HG03342 (cell line): ENCODE data around the gene ZNF592.

Experiments used
- ATAC-seq: cut with Tn5 transposase; IDR thresholded peaks from one replicate; pipeline ENCODE4 v1.9.1; 2021; ENCODE audit warnings: mild to moderate bottlenecking, moderate library complexity; ENCODE audit not compliant: unreplicated experiment

Gene ZNF592, protein sequence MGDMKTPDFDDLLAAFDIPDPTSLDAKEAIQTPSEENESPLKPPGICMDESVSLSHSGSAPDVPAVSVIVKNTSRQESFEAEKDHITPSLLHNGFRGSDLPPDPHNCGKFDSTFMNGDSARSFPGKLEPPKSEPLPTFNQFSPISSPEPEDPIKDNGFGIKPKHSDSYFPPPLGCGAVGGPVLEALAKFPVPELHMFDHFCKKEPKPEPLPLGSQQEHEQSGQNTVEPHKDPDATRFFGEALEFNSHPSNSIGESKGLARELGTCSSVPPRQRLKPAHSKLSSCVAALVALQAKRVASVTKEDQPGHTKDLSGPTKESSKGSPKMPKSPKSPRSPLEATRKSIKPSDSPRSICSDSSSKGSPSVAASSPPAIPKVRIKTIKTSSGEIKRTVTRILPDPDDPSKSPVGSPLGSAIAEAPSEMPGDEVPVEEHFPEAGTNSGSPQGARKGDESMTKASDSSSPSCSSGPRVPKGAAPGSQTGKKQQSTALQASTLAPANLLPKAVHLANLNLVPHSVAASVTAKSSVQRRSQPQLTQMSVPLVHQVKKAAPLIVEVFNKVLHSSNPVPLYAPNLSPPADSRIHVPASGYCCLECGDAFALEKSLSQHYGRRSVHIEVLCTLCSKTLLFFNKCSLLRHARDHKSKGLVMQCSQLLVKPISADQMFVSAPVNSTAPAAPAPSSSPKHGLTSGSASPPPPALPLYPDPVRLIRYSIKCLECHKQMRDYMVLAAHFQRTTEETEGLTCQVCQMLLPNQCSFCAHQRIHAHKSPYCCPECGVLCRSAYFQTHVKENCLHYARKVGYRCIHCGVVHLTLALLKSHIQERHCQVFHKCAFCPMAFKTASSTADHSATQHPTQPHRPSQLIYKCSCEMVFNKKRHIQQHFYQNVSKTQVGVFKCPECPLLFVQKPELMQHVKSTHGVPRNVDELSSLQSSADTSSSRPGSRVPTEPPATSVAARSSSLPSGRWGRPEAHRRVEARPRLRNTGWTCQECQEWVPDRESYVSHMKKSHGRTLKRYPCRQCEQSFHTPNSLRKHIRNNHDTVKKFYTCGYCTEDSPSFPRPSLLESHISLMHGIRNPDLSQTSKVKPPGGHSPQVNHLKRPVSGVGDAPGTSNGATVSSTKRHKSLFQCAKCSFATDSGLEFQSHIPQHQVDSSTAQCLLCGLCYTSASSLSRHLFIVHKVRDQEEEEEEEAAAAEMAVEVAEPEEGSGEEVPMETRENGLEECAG (N-terminal part only)

DNA sequence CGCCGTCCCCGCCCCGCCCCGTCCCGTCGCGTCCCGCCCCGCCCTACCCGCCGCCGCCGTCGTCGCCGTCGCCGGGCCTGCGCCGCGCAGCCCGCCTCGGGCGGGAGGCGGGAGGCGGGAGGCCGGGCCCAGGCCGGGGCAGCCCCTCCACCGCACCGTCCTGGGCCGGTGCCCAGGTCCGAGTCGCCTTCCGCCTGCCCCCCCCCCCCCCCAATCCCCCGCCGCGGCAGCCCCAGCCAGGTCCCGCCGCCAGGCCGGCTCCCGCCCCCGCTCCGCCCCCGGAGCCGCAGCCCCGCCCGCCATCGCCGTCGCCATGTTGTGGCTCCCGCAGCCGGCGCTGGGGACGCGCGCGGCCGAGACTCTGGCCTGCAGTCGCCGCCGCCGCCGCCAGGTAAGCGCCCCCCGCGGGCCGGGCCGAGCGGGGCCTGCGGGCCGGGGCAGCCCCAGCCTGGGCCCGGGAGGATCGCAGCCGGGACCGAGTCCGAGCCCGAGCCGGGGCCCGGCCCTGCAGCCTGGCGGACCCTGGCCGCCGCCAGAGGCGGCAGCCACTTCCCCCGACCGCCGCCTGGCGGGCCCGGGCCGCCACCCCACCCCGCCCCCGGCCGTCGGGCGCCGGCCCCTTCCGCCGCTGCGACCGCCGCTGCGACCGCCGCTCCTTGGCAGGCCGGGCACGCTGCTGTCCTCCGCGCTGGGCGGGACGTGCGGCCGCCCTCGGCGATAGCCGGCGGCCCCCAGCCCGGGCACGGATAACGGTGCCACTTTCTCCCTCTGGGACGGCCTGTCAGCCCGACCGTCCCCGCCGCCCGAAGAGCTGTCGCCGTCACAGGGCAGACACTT is at the start of gene ZNF592:
TSS of gene ZNF592 (plus strand) at position 319 of the 837 bp plus-strand sequence. CDS start 34,084 bp downstream, outside the sequence.
- peak; percentile 49 for ATAC-seq

DNA sequence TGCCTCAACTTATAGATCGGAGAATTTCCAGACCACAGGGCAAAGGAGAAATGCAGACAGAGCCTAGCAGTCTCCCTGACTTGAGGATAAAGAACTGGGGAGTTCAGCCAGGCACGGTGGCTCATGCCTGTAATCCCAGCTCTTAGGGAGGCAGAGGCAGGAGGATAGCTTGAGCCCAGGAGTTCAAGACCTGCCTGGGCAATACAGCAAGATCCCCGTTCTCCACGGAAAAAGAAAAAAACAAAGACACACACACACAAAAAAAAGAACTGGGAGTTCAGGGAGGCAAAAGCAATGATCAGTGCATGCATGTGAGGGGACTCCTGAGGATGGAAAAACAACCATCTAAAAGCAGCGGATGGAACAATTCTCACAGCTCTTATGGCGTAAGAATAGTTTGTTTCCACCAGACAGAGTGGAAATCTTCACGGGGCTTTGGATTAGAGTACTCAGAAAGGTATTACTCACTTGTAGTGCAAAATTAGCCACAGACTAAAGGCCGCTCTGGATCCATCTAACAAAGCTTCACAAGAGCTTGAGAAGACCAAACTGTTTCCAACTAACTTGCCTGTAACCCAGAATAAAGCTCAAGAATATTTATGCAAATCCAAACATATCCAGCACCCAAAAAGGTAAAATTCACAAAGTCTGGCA is 48.7 kb upstream of the ZNF592 start:
- no peak for ATAC-seq

DNA sequence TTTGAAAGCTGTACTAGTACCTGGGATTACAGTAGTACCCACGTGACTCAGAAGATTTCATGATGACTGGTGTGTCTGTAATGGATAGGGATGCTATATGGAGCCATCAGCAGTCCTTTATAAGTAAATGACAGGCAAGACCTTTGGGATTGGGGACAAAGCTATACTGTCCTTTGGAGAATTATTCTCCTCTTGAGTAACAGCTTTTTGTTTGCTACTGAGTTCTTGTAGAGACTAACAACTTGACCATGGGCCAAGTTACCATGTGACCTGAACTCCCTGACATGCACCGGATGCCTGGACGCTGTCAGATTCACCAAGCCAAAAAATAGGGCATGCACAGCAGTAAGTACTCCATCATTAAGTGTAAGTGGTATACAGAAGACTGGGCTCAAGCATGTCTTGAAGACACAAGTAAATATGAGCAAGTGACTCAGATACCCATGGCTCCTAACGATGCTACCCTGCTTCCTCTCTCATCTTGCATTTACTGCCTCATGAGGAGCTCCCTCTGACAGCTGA is 45.4 kb upstream of the ZNF592 start:
- no peak for ATAC-seq

DNA sequence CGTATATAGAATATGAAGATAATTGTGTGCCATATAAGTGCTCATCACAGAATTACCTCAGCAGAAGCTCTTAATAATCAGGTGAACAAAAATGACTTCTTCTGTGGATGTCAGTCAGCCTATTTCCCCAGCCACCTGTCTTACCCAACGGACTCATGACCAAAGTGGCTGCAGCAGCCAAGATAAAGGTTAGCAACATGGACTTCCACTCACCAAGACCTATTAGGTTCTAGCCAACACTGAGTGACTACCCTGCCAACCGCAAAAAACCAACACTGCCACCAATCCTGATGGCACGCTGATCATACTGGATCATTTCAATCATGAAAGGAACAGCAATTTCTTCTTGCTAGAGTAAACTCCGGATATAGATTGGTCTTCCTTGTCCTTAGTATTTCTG is 44.6 kb upstream of the ZNF592 start:
- ATAC-seq: no peak

DNA sequence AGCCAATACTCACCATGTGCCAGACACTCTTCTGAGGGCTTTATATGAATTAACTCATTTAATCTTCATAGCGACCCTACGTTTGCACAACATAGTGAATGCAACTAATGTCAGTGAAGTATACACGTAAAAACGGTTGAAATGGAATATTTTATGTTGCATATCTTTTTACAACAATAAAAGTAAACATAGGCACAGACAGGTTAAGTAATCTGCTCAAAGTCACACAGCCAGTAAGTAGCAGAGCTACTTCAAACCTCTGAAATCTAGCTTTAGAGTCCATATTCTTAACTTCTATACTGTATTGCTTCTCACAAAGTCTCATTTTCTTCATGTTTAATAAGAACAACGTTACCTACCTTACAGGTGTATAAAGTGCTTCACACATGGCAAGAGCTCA is 34.0 kb upstream of the ZNF592 start:
- ATAC-seq: no peak

DNA sequence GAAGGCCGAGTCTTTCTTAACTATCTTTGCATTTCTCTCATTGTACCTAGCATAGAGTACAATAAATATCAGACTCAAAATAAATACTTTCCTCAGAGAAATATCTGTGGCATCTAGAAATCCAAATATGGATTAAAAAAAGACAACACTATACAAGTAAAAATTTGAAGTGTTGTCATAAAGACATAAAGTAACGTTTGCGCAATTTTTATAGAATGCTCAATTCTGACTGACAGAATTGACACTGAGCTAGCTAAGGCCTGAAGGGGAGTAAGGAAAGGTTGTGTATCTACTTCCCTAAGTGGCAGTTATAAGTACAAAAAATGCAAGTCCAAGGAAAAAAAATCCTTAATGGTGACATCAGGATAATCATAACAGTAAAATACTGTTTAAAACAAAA is 33.6 kb upstream of the ZNF592 start:
- ATAC-seq: no peak

DNA sequence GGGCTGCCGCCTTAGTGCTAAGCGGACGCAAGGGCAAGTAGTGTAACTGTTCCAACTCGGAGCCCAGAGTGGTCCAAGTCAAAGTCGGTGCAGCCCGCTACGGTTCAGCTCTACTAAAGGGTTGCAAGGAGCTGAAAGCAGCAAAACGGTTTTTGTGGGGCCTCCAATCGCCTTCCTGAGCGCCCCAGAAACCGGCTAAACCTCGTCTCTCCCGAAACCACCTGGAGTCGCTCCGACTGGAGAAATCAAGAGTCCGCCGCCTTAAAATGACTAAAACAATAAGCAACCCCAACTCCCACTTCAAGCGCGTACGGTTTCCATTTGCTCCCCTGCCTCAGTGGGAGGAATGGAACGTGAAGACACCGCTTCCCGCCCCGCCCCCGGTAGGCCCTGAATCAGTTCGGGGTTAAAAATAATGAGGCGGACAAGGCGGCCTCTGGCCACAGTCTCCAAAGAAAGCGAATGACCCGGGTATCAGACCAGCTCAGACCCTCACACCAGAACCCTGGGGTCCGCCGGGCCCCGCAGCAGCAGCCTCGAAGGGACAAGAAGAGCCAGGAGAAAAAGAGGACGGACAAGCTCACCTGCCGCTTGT is 32.9 kb upstream of the ZNF592 start:
- ATAC-seq: no peak

DNA sequence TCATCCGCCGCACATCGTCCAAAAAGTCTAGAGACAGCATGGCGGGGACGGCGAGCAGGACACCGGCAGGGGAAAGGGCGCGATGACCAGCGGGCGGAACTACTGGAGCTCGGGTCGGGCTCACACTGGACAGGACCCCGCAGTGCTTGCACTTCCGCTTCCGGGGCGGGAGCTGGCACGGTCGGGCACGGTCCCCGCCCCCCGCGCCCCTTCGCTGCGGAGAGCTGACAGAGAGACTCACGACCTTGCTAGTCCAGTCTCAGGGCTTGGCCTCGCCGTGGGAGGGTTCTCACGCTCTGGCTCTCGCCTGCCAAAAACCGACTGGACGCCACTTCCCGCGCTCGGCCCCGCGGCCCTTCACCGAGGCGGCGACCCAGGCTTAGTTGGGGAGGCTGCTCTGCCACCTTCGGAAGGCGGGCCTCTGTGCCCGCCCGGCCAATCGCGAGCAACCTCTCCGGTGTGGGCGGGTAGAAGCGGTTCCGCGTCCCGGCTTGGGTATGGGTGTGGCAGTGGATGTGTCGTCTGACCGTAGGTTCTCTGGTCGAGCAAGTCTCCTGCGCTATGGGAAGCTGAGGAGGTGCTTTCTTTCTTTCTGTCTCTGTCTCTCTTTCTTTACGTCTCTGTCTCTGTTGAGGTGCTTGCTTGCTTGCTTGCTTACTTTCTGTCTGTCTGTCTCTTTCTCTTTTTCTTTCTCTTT is 32.2 kb upstream of the ZNF592 start, which contains the start of gene SEC11A:
TSS of gene SEC11A (minus strand) at position 104 of the 697 bp plus-strand sequence. CDS start at position 40, 64 bp downstream.
- ATAC-seq: peak; percentile 92

DNA sequence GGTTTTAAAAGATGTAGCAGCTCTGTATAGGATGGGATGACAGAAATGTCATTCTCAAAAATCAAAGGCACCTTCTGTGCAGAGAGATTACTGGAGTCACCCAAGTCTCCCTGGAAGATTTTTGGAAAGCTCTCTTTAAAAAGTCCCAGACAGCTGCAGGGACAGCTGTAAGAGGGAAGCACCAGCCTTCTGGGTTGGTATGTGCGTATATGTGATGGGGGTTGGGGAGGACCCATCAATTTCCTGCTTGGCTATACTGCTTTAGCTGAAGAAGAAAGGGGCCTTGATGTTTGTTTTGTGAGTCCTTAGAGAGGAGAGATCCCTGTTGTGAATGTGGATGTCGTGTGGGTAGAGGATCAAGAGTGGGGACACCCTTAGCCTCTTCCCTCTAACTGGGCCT is 27.0 kb upstream of the ZNF592 start:
- no peak for ATAC-seq

DNA sequence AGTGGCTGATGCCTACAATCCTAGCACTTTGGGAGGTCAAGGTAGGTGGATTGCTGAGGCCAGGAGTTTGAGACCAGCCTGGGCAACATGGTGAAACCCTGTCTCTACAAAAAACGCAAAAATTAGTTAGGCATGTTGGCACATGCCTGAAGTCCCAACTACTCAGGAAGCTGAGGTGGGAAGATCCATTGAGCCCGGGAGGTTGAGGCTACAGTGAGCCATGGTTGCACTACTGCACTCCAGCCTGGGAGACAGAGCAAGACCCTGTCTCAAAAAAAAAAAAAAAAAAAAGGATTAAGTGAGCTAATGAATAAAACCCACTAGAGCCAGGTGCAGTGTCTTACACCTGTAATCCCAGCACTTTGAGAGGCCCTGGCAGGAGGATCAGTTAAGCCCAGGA is 25.8 kb upstream of the ZNF592 start:
- no peak for ATAC-seq

DNA sequence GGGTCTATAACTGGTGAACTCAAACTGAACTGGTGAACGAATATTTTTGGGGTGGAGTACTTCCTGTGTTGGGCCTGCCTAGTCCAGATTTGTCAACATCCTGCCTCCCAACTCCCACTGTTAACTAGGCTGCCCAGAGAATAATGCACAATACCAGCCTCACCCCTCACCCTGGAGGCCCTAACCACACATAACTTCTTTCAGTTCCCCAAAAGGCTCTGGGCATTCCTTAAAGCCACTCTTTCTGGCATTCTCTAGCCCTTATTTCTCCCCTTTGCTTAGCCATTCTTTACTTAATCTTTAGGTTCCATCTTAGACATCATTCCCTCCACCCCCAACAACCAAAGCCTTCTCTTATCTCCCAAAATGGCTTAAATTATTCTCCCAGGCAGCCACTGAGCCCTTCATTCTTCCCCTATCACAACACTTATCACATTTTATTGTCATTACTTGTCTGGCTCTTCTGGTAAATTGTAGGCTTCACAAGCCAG is 23.3 kb upstream of the ZNF592 start:
- peak; percentile 71 for ATAC-seq

DNA sequence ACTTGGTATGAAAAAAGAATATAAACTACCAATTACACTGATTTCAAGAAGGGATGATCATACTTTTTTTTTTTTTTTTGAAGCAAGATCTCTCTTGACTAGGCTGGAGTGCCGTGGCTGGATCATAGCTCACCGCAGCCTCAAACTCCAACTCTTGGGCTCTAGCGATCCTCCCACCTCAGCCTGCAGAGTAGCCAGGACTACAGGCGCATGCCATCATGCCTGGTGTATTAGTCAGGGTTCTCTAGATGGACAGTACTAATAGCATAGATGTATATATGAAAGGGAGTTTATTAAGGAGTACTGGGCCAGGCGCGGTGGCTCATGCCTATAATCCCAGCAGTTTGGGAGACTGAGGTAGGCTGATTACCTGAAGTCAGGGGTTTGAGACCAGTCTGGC is 21.0 kb upstream of the ZNF592 start:
- no peak for ATAC-seq

DNA sequence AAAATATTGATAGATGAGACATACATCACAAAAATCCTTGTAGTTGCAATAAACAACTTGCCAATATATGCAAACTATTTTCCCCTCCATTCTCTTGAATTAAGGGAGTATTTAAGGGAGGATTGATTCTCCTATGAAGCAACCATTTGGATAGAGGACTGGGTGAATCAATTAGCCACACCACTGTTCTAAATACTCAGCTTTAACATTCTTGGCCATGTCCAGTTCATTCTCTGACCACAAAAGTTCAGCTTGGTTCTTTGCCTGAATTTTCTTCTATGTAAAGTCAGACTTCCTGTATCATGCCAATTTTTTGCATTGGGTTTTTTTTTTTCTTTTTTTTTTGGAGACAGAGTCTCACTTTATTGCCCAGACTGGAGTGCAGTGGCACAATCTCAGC is 16.6 kb upstream of the ZNF592 start:
- ATAC-seq: no peak

DNA sequence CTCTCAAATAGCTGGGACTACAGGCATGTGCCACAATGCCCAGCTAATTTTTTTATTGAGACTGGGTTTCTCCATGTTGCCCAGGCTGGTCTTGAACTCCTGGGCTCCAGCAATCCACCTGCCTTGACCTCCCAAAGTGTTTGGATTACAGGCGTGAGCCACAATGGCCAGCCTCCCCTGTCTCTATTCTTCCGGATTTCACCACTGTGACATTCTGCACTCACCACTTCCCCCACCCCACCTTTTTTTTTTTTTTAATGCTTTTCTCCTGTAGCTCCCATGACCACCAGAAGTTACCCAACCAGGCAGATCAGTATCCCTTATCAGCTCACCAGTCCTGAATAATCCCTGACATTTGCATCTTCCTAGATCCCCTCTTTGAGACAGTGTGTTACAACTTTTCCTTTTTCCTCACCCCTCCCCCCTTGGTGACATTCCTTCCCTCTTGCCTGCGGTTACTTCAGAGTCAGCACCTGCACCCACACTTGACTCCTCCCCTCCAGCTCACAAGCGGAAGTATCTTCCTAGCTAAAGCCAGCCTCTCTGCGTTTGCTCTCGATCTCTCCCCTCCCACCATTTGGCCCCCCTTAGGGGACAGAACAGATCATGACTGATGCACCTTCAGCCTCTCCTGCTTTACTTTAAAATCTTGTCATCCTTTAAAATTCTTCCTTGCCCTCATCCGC is 13.5 kb upstream of the ZNF592 start:
- ATAC-seq: peak; percentile 69

DNA sequence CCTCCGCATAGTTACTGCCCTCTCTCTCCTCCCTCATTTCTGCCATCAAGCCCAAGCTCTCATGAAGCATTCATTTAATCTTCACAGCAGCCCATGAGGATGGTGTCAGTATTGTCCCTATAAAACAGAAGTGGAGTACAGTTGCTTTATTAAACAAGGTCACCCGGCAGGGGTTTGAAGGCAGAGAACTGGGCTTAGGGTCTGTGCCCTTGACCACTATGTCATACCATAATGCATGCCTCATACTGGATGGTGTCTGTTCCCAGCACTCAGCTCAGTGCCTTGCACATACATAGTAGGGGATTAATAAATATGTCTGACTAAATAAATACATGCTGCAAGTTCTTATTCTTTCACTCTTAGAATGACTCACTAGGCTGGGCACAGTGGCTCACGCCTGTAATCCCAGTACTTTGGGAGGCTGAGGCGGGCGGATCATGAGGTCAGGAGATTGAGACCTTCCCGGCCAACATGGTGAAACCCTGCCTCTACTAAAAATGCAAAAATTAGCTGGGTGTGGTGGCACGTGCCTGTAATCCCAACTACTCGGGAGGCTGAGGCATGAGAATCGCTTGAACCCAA is 12.8 kb upstream of the ZNF592 start:
- ATAC-seq: peak; percentile 35

DNA sequence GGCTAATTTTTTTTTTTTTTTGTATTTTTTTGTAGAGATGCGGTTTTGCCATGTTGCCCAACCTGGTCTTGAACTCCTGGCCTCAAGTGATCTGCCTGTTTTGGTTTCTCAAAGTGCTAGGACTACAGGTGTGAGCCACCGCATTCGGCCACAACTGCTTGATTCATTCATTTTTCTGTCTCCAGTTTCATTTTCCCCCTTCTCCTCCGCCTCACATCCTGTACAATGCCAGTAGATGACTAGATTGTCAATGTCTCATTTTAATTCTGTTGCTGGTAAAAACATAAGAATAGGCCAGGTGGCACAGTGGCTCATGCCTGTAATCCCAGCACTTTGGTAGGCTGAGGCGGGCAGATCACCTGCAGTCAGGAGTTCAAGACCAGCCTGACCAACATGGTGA is 12.0 kb upstream of the ZNF592 start:
- peak; percentile 51 for ATAC-seq

DNA sequence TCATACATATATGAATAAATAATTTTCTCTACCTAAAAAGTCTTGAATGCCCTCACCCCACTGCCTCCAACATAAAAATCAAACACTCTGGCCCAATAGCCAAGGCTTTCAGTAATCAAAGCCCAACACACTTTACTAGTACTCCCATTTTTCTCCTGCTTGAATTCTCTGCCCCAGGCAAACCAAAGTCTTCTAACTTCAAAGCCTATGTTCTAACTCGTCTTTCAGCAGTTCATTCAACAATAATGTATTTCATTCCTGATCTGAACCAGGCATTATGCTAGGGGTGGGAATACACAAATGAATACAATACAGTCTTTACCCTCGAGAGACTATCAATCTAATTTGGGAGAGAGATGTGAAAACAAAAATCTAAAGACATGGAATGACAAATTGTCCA is 11.4 kb upstream of the ZNF592 start:
- no peak for ATAC-seq
